ENCODE measurements around the gene ABCD1.
"Not testable (repeated sequence)": the region's sequence is repeated elsewhere in the genome, so short reads cannot be mapped to it uniquely, and the experiment has no call there.

- not testable (repeated sequence) for TF ChIP-seq EP300 (conservative IDR thresholded peaks at IDR 0.05; ENCODE audit: poor library complexity, severe bottlenecking); CTCF (IDR thresholded peaks at IDR 0.05; ENCODE audit: poor library complexity, severe bottlenecking); RAD21 (conservative IDR thresholded peaks at IDR 0.05); TAF1 (IDR thresholded peaks at IDR 0.05; ENCODE audit: low read depth); REST (IDR thresholded peaks at IDR 0.05; ENCODE audit: borderline replicate concordance)
Observed at GRCh38 chrX:153742111-153742510, 17.5 kb downstream of the ABCD1 start.

All from neural cell (in vitro differentiated cells).